Measurements from ENCODE around the gene FASTKD1. TPM values are rescaled to one million over a fixed set of nuclear protein-coding genes. Genes with fewer than 3 reads are reported as not detected.
"Not testable (repeated sequence)": the region's sequence is repeated elsewhere in the genome, so short reads cannot be mapped to it uniquely, and the experiment has no call there.

FASTKD1 gene
- total RNA-seq, 2 donors from 2014 or later = 40.4 to 46.3 TPM

DNA sequence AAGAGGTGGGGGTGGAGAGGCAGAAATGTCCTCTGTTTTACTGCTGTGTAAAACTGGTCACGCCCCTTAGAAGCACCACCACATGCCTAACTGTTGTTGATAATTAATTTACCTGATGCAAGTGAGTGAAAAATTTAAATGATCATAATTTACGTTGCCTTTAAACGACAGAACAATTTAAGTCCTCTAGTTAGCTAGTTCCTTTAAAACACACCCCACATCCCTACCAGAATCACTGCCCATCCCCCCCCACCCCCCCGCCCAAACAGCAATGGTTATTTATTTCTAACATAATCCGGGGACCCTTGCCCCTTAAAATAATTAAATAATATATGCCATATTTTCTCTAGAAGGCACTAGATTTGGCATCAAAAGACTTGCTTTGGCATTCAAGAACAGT, 9.9 kb upstream of the FASTKD1 start:
- H3K4me1 Mint-ChIP-seq (ENCODE audit: low read depth) = peaks cover 31% of the 10 kb centered on the region
- ATAC-seq (replicated peaks in 1 of 2) (no peak), DNase-seq (no peak)
- no peak overlapping the region for H3K27ac Mint-ChIP-seq
- H3K27me3 Mint-ChIP-seq (ENCODE audit: low read depth) = no peaks in the 10 kb centered on the region
- H3K4me3 Mint-ChIP-seq = peak overlapping the region in 1 of 2 donors; percentile 99
- H3K36me3 Mint-ChIP-seq (ENCODE audit: insufficient read depth in 2 of 2) = peaks cover 9 to 12% of the 10 kb centered on the region in 2 donors
- peaks cover 4 to 6% of the 10 kb centered on the region in 2 donors for H3K9me3 Mint-ChIP-seq

DNA sequence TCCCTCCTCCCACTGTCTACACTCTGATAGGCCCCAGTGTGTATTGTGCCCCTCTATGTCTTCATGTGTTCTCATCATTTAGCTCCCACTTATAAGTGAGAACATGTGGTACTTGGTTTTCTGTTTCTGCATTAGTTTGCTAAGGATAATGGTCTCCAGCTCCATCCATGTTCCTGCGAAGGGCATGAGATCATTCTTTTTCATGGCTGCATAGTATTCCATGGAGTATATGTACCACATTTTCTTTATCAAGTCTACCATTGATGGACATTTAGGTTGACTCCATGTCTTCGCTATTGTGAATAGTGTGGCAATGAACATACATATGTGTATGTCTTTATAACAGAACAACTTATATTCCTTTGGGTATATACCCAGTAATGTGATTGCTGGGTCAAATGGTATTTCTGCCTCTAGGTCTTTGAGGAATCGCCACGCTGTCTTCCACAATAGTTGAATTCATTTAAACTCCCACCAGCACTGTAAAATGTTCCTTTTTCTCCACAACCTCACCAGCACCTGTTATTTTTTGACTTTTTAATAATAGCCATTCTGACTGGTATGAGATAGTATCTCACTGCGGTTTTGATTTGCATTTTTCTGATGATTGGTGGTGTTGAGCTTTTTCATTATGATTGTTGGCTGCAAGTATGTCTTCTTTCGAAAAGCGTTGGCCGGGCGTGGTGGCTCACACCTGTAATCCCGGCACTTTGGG, 9.0 kb upstream of the FASTKD1 start:
- not testable (repeated sequence) for H3K27me3 Mint-ChIP-seq (ENCODE audit: low read depth); ATAC-seq (replicated peaks in 1 of 2); H3K9me3 Mint-ChIP-seq; H3K27ac Mint-ChIP-seq; DNase-seq; H3K4me3 Mint-ChIP-seq
- Mint-ChIP-seq H3K36me3 (ENCODE audit: insufficient read depth in 2 of 2) (peaks cover 9 to 12% of the 10 kb centered on the region in 2 donors), H3K4me1 (ENCODE audit: low read depth) (peaks cover 27% of the 10 kb centered on the region)

DNA sequence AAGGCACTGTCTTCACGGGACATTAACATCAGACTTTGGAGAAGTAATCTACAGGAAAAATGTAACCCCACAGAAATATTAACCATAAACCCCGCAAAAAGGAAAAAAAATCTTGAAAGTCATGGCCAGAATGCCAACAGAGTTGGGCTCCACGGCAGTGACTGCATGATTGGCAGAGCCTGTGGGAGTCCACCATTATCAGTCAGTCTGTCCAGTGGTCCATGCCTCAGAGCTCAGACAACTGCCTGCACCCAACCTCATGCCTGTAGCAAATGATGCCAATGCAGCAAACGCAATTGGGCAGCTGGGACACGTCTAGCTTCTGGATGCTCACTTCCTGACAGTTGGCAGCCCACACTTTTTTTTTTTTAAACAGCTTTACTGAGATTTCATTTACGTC, 5.4 kb upstream of the FASTKD1 start:
- Mint-ChIP-seq H3K27ac (no peak overlapping the region), H3K36me3 (ENCODE audit: insufficient read depth in 2 of 2) (peaks cover 3 to 5% of the 10 kb centered on the region in 2 donors), H3K9me3 (peaks cover 2 to 4% of the 10 kb centered on the region in 2 donors), H3K27me3 (ENCODE audit: low read depth) (no peaks in the 10 kb centered on the region), H3K4me1 (ENCODE audit: low read depth) (peaks cover 3% of the 10 kb centered on the region), H3K4me3 (no peak overlapping the region)
- no peak for ATAC-seq (replicated peaks in 1 of 2)
- DNase-seq = no peak

DNA sequence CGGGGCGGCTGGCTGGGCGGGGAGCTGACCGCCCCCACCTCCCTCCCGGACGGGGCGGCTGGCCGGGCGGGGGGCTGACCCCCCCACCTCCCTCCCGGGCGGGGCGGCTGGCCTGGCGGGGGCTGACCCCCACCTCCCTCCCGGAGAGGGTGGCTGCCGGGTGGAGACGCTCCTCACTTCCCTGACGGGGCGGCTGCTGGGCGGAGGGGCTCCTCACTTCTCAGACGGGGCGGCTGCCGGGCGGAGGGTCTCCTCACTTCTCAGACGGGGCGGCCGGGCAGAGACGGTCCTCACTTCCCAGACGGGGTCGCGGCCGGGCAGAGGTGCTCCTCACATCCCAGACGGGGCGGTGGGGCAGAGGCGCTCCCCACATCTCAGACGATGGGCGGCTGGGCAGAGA, 1.6 kb upstream of the FASTKD1 start:
- H3K4me1 Mint-ChIP-seq (ENCODE audit: low read depth) = peaks cover 20% of the 10 kb centered on the region
- not testable (repeated sequence) for H3K9me3 Mint-ChIP-seq; H3K27me3 Mint-ChIP-seq (ENCODE audit: low read depth); H3K27ac Mint-ChIP-seq; H3K36me3 Mint-ChIP-seq (ENCODE audit: insufficient read depth in 2 of 2); H3K4me3 Mint-ChIP-seq; ATAC-seq (replicated peaks in 1 of 2); DNase-seq

DNA sequence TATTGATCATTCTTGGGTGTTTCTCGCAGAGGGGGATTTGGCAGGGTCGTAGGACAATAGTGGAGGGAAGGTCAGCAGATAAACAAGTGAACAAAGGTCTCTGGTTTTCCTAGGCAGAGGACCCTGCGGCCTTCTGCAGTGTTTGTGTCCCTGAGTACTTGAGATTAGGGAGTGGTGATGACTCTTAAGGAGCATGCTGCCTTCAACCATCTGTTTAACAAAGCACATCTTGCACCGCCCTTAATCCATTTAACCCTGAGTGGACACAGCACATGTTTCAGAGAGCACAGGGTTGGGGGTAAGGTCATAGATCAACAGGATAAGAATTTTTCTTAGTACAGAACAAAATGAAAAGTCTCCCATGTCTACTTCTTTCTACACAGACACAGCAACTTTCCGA, 874 bp upstream of the FASTKD1 start:
- DNase-seq; H3K27me3 Mint-ChIP-seq (ENCODE audit: low read depth); ATAC-seq (replicated peaks in 1 of 2); H3K36me3 Mint-ChIP-seq (ENCODE audit: insufficient read depth in 2 of 2); H3K27ac Mint-ChIP-seq; H3K9me3 Mint-ChIP-seq: not testable (repeated sequence)
- peaks cover 24% of the 10 kb centered on the region for H3K4me1 Mint-ChIP-seq (ENCODE audit: low read depth)
- H3K4me3 Mint-ChIP-seq = peak overlapping the region; percentile 34 to 64

DNA sequence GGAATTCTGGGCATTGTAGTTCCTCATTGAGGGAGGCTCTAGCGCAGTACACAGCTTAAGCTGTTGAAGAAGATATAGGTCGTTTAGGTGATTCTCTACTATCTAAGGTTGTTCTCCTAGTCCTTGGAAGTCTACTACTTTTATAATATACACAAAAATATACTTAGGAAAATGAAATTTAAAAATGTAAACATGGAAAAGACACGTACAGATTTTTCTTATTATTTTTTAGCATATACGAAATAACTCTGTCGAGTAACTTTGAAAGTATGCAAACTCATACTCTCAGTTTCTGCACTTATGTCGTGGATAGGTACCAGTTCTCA, 272 bp upstream of the FASTKD1 start:
- Mint-ChIP-seq H3K36me3 (ENCODE audit: insufficient read depth in 2 of 2) (peaks cover 2 to 9% of the 10 kb centered on the region in 2 donors), H3K9me3 (no peaks in the 10 kb centered on the region), H3K27ac (peak overlapping the region; percentile 88), H3K4me1 (ENCODE audit: low read depth) (peaks cover 24% of the 10 kb centered on the region), H3K27me3 (ENCODE audit: low read depth) (no peaks in the 10 kb centered on the region), H3K4me3 (peak overlapping the region; percentile 96)
- DNase-seq (no peak), ATAC-seq (replicated peaks in 1 of 2) (no peak)

DNA sequence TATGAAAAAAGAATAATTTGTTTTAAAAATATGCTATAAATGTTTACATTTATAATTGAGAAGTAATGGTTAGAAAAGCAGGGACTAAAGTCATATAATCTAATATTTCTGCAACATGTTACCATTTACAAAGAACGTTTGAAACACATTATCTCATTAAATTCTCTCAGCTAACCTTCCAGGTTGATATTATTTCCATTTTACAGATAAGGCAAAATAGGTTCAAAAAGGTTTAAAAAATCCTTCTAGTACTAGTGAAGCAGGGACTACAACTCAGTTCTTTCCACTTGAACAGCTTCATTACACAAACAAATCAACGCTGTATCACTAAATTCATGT, 875 bp downstream of the FASTKD1 start:
- H3K27me3 Mint-ChIP-seq (ENCODE audit: low read depth) = no peaks in the 10 kb centered on the region
- peak overlapping the region; percentile 88 for H3K27ac Mint-ChIP-seq
- no peaks in the 10 kb centered on the region for H3K9me3 Mint-ChIP-seq
- H3K4me1 Mint-ChIP-seq (ENCODE audit: low read depth) = peaks cover 24% of the 10 kb centered on the region
- DNase-seq = no peak
- H3K4me3 Mint-ChIP-seq = peak overlapping the region; percentile 96
- ATAC-seq (replicated peaks in 1 of 2) = no peak
- H3K36me3 Mint-ChIP-seq (ENCODE audit: insufficient read depth in 2 of 2) = peaks cover 2 to 14% of the 10 kb centered on the region in 2 donors

DNA sequence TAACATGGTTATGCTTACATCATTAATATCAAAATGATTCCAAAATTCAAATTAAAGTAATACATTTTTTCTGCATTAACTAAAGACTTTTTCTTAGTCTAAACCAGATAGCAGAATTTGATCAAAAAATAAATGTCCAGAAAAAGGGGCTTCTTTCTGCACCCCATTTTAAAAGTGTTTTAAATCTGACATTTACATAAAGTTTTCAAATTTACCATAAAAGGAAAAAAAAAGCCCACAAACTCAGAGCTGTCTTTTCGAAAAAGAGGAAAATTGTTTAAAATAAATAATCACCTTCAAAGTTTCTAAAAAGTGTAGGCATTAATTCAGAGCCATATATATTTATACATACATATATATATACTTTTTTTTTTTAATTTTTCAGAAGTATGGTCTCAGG, 1.5 kb downstream of the FASTKD1 start:
- no peaks in the 10 kb centered on the region for H3K9me3 Mint-ChIP-seq
- ATAC-seq (replicated peaks in 1 of 2) (no peak), DNase-seq (no peak)
- no peak overlapping the region for H3K27ac Mint-ChIP-seq
- no peak overlapping the region for H3K4me3 Mint-ChIP-seq
- peaks cover 2 to 14% of the 10 kb centered on the region in 2 donors for H3K36me3 Mint-ChIP-seq (ENCODE audit: insufficient read depth in 2 of 2)
- no peaks in the 10 kb centered on the region for H3K27me3 Mint-ChIP-seq (ENCODE audit: low read depth)
- peaks cover 24% of the 10 kb centered on the region for H3K4me1 Mint-ChIP-seq (ENCODE audit: low read depth)

DNA sequence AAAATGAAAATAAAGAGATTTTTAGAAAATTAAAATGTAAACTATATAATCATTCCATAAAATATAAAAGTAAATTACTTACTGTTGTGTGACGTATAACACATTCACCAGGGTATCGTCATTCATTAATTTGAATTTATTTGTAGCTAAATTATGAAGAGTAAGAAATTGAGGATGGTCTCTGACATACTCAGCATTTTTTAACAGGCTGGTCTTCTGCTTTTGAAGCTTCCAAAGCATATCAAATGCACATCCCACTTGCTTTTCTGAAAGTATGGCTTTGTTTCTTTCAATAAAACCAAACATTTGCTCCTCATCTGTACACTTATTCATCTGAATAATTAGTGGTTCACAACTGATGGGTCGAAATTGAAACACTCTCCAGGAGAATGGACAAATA, 2.1 kb downstream of the FASTKD1 start:
- no peaks in the 10 kb centered on the region for H3K27me3 Mint-ChIP-seq (ENCODE audit: low read depth)
- no peak for ATAC-seq (replicated peaks in 1 of 2)
- peaks cover 2 to 14% of the 10 kb centered on the region in 2 donors for H3K36me3 Mint-ChIP-seq (ENCODE audit: insufficient read depth in 2 of 2)
- H3K9me3 Mint-ChIP-seq = no peaks in the 10 kb centered on the region
- DNase-seq = no peak
- peaks cover 24% of the 10 kb centered on the region for H3K4me1 Mint-ChIP-seq (ENCODE audit: low read depth)
- H3K4me3 Mint-ChIP-seq = peak overlapping the region in 1 of 2 donors; percentile 8
- H3K27ac Mint-ChIP-seq = no peak overlapping the region

DNA sequence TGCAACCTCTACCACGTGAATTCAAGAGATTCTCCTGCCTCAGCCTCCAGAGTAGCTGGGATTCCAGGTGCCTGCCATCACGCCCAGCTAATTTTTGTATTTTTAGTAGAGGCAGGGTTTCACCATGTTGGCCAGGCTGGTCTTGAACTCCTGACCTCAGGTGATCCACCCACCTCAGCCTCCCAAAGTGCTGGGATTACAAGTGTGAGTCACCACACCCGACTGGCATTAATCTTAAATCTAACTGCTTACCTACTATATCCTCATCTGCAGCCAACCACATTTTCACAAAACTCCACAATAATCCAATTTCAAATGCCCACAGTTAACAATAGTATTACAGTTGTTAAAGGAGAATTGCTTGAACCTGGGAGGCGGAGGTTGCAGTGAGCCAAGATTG, 2.9 kb downstream of the FASTKD1 start:
- not testable (repeated sequence) for H3K27me3 Mint-ChIP-seq (ENCODE audit: low read depth); H3K9me3 Mint-ChIP-seq; H3K27ac Mint-ChIP-seq; ATAC-seq (replicated peaks in 1 of 2); DNase-seq
- Mint-ChIP-seq H3K4me3 (peak overlapping the region; percentile 21 to 24), H3K4me1 (ENCODE audit: low read depth) (peaks cover 24% of the 10 kb centered on the region), H3K36me3 (ENCODE audit: insufficient read depth in 2 of 2) (peaks cover 3 to 16% of the 10 kb centered on the region in 2 donors)

DNA sequence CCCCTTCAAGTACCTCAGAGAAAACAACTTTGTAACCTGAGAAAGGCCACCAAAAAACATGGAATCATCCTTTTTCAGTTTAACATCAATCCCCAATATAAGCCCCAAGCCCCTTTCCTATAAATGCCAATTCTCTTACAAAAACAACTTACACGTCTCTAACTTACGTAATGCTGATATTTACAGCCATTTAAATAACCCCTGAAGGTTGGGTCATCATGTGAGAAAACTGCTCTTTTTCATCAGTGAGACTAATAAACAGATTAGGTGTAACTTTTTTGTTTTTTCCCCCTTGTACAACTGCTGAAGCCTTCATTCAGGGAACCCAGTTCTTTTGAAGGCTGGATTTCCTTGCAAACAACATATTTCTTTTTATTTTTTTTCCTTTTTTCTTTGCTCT, 3.7 kb downstream of the FASTKD1 start:
- Mint-ChIP-seq H3K27ac (no peak overlapping the region), H3K4me3 (no peak overlapping the region)
- no peak for ATAC-seq (replicated peaks in 1 of 2)

DNA sequence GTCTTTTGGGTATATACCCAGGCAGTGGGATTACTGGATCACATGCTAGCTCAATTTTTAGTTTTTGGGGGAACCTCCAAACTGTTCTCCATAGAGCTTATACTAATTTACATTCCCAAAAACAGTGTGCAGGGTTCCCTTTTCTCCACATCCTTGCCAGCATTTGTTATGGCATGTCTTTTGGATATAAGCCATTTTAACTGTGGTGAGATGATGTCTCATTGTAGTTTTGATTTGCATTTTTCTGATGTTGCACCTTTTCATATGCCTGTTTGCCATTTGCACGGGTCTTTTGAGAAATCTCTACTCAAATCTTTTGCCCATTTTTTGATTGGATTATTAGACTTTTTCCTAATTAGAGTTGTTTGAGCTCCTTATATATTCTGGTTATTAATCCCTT, 8.0 kb downstream of the FASTKD1 start:
- H3K27me3 Mint-ChIP-seq (ENCODE audit: low read depth) = no peaks in the 10 kb centered on the region
- peaks cover 7% of the 10 kb centered on the region for H3K4me1 Mint-ChIP-seq (ENCODE audit: low read depth)
- H3K4me3 Mint-ChIP-seq = no peak overlapping the region
- DNase-seq (no peak), ATAC-seq (replicated peaks in 1 of 2) (no peak)
- H3K36me3 Mint-ChIP-seq (ENCODE audit: insufficient read depth in 2 of 2) = peaks cover 5 to 28% of the 10 kb centered on the region in 2 donors
- no peaks in the 10 kb centered on the region for H3K9me3 Mint-ChIP-seq
- no peak overlapping the region for H3K27ac Mint-ChIP-seq

More for the DNA sequence above, 3.7 kb downstream of the FASTKD1 start:
- peaks cover 24% of the 10 kb centered on the region for H3K4me1 Mint-ChIP-seq (ENCODE audit: low read depth)
- no peak for DNase-seq
- no peaks in the 10 kb centered on the region for H3K9me3 Mint-ChIP-seq
- peaks cover 7 to 18% of the 10 kb centered on the region in 2 donors for H3K36me3 Mint-ChIP-seq (ENCODE audit: insufficient read depth in 2 of 2)
- H3K27me3 Mint-ChIP-seq (ENCODE audit: low read depth) = no peaks in the 10 kb centered on the region

DNA sequence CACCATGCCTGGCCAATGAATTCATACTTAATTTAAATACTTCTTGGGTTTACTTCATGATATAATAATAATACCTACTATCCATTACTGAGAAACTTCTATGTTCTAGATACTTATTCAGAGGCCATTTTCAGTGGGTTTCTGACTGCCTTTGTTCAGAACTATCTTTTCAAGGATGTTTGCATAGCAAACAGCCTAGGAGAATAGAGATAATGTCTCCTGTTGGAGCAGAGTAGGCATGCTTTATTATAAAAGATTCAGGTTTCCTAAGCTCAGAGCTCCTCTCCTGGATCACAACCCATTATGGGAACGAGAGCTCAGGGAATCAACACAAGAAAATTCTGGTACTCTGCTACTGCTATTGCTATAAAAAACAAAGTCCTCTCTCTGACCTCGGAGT, 11.1 kb downstream of the FASTKD1 start:
- ATAC-seq (replicated peaks in 1 of 2) = no peak
- Mint-ChIP-seq H3K4me3 (no peak overlapping the region), H3K27me3 (ENCODE audit: low read depth) (no peaks in the 10 kb centered on the region), H3K4me1 (ENCODE audit: low read depth) (no peaks in the 10 kb centered on the region), H3K36me3 (ENCODE audit: insufficient read depth in 2 of 2) (peaks cover 5 to 20% of the 10 kb centered on the region in 2 donors), H3K9me3 (no peaks in the 10 kb centered on the region), H3K27ac (no peak overlapping the region)
- DNase-seq = no peak

DNA sequence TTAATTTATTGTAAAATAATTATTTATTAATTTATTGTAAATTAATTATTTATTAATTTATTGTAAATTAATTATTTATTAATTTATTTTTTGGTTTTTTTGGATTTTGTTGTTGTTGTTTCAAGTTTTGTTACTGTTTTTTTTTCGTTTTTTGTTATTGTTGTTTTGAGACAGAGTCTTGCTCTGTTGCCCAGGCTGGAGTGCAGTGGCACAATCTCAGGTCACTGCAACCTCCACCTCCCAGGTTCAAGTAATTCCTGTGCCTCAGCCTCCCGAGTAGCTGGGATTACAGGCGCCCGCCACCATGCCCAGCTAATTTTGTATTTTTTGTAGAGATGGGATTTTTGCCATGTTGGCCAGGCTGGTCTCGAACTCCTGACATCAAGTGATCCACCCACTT, 11.6 kb downstream of the FASTKD1 start:
- H3K4me1 Mint-ChIP-seq (ENCODE audit: low read depth); ATAC-seq (replicated peaks in 1 of 2); H3K27me3 Mint-ChIP-seq (ENCODE audit: low read depth); H3K4me3 Mint-ChIP-seq; H3K9me3 Mint-ChIP-seq; DNase-seq; H3K27ac Mint-ChIP-seq: not testable (repeated sequence)
- peaks cover 5 to 20% of the 10 kb centered on the region in 2 donors for H3K36me3 Mint-ChIP-seq (ENCODE audit: insufficient read depth in 2 of 2)

Data from activated T-cell treated with anti-CD3 and anti-CD28 coated beads, Interleukin-2, amount 50 U/mL, for 72 hours (primary cell).